GM20000 (cell line): ENCODE data around the gene RALB.
"Not testable (repeated sequence)": the region's sequence is repeated elsewhere in the genome, so short reads cannot be mapped to it uniquely, and the experiment has no call there.

ENCODE experiments used
- DNase-seq: peaks from one replicate; pipeline ENCODE4 v3.0.0; 2012; ENCODE audit warnings: low spot score
- TF ChIP-seq, protein P1 (sequence below): IDR thresholded peaks from 2 replicates; pipeline ENCODE4 v1.5.1; 2012; ENCODE audit warnings: mild to moderate bottlenecking, control low read depth; ENCODE audit errors: extremely low read depth, missing control alignments

RALB gene

GRCh38 chr2:120231564-120231973, 21.1 kb upstream of the RALB start:
- TF ChIP-seq, protein P1, sequence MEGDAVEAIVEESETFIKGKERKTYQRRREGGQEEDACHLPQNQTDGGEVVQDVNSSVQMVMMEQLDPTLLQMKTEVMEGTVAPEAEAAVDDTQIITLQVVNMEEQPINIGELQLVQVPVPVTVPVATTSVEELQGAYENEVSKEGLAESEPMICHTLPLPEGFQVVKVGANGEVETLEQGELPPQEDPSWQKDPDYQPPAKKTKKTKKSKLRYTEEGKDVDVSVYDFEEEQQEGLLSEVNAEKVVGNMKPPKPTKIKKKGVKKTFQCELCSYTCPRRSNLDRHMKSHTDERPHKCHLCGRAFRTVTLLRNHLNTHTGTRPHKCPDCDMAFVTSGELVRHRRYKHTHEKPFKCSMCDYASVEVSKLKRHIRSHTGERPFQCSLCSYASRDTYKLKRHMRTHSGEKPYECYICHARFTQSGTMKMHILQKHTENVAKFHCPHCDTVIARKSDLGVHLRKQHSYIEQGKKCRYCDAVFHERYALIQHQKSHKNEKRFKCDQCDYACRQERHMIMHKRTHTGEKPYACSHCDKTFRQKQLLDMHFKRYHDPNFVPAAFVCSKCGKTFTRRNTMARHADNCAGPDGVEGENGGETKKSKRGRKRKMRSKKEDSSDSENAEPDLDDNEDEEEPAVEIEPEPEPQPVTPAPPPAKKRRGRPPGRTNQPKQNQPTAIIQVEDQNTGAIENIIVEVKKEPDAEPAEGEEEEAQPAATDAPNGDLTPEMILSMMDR: no peak
- DNase-seq: no peak

DNA sequence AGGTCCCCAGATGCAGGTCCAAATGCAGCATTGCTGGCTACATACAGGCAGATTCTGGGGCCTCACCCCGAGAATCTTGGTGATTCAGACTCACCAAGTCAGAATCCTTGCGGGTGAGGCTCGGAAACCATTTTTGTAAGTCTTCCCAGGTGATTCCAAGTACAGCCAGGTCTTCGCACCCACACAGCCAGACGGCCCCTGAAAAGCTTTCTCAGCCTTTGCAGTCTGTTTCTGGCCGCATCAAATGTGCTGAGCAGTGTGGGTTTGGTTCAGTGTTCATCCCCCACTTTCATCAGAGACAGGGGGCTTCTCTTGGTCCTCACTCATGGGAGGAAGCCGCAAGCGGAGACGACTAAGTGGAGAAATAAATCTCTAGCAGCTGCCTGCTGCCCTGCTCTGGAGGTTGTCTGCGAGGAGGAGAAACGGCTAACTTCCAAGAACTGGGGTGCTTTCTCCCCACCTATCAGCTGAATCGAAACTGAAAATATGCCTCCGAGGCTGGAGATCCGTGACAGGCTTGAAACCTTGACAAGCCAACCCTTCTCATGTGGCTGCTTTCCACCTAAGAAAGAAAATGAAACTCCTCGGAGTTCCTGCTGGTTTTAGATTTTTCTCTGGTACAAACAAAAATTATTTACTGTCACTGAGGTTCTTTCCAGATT, 20.5 kb upstream of the RALB start:
- DNase-seq: peak; percentile 82
- TF ChIP-seq, protein P1: no peak

GRCh38 chr2:120233292-120233691, 19.4 kb upstream of the RALB start:
- TF ChIP-seq, protein P1: no peak
- no peak for DNase-seq

- DNase-seq: not testable (repeated sequence)
These were observed 17.5 kb upstream of the RALB start for GRCh38 chr2:120235158-120235557.

- no peak for DNase-seq
- TF ChIP-seq, protein P1: no peak
These were observed 17.0 kb upstream of the RALB start for GRCh38 chr2:120235681-120236080.

DNA sequence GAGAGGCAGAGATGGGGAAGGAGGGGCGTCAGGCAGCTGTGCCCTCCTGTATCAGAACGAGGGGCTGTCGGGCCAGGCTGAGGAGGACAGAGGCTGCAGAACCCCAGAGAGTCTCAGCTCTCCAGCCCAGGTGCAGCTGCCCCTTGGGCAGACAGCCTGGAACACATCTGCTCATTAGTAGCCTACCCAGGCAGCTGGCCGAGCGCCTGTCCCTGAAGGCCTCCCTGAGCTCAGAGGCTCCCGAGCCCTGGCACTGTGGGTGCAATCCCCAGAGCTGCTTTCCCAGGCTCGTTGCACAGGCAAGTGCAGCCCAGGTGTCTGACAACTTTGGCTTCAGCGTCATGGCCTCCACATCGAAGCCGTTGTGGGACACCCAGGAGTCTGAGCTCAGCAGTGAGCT, 16.3 kb upstream of the RALB start:
- TF ChIP-seq, protein P1: no peak
- no peak for DNase-seq

- TF ChIP-seq, protein P1: no peak
- no peak for DNase-seq
These were observed 15.9 kb upstream of the RALB start for GRCh38 chr2:120236791-120237190.

DNA sequence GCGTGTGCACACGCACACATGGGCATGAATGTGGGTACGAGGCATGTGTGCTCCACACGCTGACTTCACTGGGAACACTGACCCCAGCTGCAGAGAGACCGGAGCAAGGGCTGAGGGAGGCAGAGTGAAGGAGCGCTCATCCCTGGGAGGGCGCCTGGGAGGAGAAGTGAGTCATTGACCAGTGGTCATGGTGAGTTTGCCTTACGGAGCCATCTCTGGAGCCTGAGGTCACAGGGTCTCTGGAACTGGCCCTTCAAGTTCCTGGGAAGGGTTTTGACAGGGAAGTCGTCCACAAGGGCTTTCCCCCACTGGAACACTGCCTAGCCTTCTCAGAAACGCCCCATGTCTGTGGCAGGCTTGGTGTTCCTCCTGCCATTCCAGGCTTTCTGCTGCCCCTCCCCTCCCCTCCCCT, 15.2 kb upstream of the RALB start:
- DNase-seq: no peak
- TF ChIP-seq, protein P1: no peak
